SU-DHL-6 (cell line): ENCODE measurements around the gene NOS3.

Source experiments
- H2AFZ ChIP-seq: fragments of 200-600 bp; sonication (generic); 2 replicates; pipeline ENCODE4 v1.6.1; 2014; ENCODE audit warnings: low read depth, mild to moderate bottlenecking, moderate library complexity, mixed read lengths, antibody characterized with exemption, low read length; ENCODE audit not compliant: severe bottlenecking
- H3F3A ChIP-seq: fragments of 200-600 bp; shearing (Covaris generic); 2 replicates; pipeline ENCODE4 v1.6.0; 2016; ENCODE audit warnings: antibody characterized with exemption, mild to moderate bottlenecking; ENCODE audit not compliant: insufficient read depth
- H3K27ac ChIP-seq: fragments of 200-600 bp; sonication (generic); 2 replicates; pipeline ENCODE4 v1.5.1; 2016; ENCODE audit warnings: low read depth, mild to moderate bottlenecking, low read length, moderate library complexity, mixed read lengths
- H3K27me3 ChIP-seq: fragments of 200-600 bp; sonication (generic), shearing (Covaris generic); 2 replicates; pipeline ENCODE4 v1.6.0; 2014; ENCODE audit warnings: mild to moderate bottlenecking, low read length
- H3K36me3 ChIP-seq: fragments of 200-600 bp; sonication (generic); 2 replicates; pipeline ENCODE4 v1.6.1; 2014; ENCODE audit warnings: mild to moderate bottlenecking, low read length, mixed read lengths
- H3K4me2 ChIP-seq: fragments of 300-600, 200-600 bp; shearing (Covaris generic), sonication (generic); 2 replicates; pipeline ENCODE4 v1.6.0; 2014; ENCODE audit warnings: low read length, low read depth, mild to moderate bottlenecking; ENCODE audit not compliant: poor library complexity, severe bottlenecking
- H3K4me3 ChIP-seq: fragments of 200-600 bp; sonication (generic); 2 replicates; pipeline ENCODE4 v1.5.1; 2014; ENCODE audit warnings: antibody characterized with exemption, low read length, mild to moderate bottlenecking, mixed read lengths; ENCODE audit not compliant: insufficient read depth, poor library complexity, severe bottlenecking
- H3K79me2 ChIP-seq: fragments of 200-600 bp; sonication (generic); 2 replicates; pipeline ENCODE4 v1.6.1; 2014; ENCODE audit warnings: mild to moderate bottlenecking, low read length, moderate library complexity; ENCODE audit not compliant: insufficient read depth
- H3K9ac ChIP-seq: fragments of 200-600 bp; sonication (generic); 2 replicates; pipeline ENCODE4 v1.7.0; 2014; ENCODE audit warnings: mild to moderate bottlenecking, low read length
- H3K9me2 ChIP-seq: fragments of 200-600 bp; sonication (generic); replicated peaks from 2 replicates; pipeline ENCODE4 v1.6.1; 2014; ENCODE audit warnings: low read length; ENCODE audit not compliant: insufficient read depth
- H3K9me3 ChIP-seq: fragments of 200-600 bp; sonication (generic); 2 replicates; pipeline ENCODE4 v1.6.1; 2014; ENCODE audit warnings: low read length, mixed read lengths; ENCODE audit not compliant: insufficient read depth
- H4K20me1 ChIP-seq: fragments of 200-600 bp; sonication (generic); 2 replicates; pipeline ENCODE4 v1.6.1; 2014; ENCODE audit warnings: low read depth, mild to moderate bottlenecking, antibody characterized with exemption, low read length, moderate library complexity, mixed read lengths
- EZH2phosphoT487 ChIP-seq: fragments of 200-600 bp; sonication (generic), shearing (Covaris generic); conservative IDR thresholded peaks from 2 replicates; pipeline ENCODE4 v1.6.1; 2018; ENCODE audit warnings: mild to moderate bottlenecking, antibody characterized with exemption, low read length, moderate library complexity, mixed read lengths
- TF ChIP-seq, protein P1 (sequence below): fragments of 200-600 bp; sonication (generic); IDR thresholded peaks from one replicate; pipeline ENCODE4 v1.5.1; 2017; ENCODE audit warnings: antibody characterized with exemption, mild to moderate bottlenecking, low read length, moderate library complexity; ENCODE audit not compliant: insufficient read depth, poor library complexity, severe bottlenecking

The NOS3 gene

DNA sequence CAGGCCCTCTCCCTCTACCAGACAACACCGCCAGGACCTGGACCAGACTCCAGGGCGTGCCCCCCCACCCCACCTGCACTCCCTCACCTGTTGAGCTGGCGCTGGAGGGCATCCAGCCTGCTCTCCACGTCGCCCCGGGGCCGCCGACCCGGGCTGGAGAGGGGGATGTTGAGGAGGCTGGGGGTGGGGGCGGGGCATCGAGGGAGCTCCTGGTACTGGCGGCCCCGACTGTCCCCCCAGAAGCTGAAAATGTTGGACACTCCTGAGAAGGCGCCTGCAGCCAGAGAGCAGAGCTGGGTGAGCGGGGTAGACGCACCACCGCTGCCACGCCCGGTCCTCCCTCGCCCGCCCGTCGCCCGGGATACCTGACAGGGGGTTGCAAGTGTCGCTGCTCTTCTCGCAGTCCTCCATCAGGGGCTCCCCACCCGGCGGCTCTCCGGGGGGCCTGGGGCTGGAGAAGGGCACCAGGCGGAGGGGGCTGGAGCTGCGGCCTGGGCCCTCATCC is 43.5 kb upstream of the NOS3 start:
- no peak overlapping the region for H3K9ac ChIP-seq
- H3K4me2 ChIP-seq, result no peak overlapping the region
- no peaks in the 10 kb centered on the region for H3F3A ChIP-seq
- no peak overlapping the region for H3K27ac ChIP-seq
- no peaks in the 10 kb centered on the region for H3K9me2 ChIP-seq
- H3K36me3 ChIP-seq, result no peaks in the 10 kb centered on the region
- H3K9me3 ChIP-seq, result no peaks in the 10 kb centered on the region
- TF ChIP-seq EZH2phosphoT487, result no peak
- TF ChIP-seq, protein P1, sequence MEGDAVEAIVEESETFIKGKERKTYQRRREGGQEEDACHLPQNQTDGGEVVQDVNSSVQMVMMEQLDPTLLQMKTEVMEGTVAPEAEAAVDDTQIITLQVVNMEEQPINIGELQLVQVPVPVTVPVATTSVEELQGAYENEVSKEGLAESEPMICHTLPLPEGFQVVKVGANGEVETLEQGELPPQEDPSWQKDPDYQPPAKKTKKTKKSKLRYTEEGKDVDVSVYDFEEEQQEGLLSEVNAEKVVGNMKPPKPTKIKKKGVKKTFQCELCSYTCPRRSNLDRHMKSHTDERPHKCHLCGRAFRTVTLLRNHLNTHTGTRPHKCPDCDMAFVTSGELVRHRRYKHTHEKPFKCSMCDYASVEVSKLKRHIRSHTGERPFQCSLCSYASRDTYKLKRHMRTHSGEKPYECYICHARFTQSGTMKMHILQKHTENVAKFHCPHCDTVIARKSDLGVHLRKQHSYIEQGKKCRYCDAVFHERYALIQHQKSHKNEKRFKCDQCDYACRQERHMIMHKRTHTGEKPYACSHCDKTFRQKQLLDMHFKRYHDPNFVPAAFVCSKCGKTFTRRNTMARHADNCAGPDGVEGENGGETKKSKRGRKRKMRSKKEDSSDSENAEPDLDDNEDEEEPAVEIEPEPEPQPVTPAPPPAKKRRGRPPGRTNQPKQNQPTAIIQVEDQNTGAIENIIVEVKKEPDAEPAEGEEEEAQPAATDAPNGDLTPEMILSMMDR, result no peak
- no peaks in the 10 kb centered on the region for H3K27me3 ChIP-seq
- H3K4me3 ChIP-seq, result no peak overlapping the region
- no peak overlapping the region for H2AFZ ChIP-seq
- no peaks in the 10 kb centered on the region for H4K20me1 ChIP-seq
- H3K79me2 ChIP-seq, result no peaks in the 10 kb centered on the region

DNA sequence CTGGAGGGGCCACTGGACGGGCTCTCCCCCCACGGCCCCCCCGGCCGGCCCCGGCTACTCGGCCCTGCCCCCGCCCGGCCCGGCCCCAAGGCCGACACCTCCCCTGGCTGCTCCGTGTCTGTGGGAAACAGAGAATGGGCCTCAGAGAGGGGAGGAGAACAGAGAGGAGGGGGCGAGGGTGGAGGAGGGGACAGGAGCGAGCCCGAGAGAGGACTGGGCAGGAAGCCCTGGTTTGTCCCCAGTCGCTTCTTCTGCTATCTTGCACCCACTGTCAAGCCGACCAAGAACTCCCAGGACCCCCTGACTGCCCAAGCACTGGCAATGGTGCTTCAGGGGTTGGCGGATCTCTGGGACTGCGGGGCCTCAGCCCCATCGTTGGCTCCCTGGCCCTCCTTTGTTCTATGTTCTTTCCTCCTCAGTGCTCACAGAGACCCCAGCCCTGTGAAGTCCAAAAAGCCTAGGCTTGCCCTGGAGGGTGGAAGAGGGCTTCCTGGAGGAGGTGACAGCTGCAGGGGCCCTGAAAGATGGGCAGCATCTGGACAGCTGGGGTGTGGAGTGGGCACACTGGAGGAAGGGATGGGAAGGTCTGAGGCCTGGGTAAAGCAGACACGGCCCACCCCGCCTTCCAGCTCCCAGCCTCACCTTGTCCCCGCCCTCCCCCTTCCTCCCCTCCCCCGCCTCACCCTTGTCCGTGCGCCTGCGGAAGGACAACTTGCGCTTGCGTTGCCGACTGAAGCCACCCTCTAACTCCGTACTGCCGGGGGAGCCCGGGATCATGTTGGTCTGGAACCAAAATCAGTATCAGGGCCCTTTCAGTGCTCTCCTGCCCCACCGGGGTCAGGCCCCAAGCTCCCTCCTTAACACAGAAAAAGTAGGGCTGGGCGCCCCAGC is 42.8 kb upstream of the NOS3 start:
- no peaks in the 10 kb centered on the region for H3K9me3 ChIP-seq
- no peaks in the 10 kb centered on the region for H3F3A ChIP-seq
- H3K4me3 ChIP-seq, result no peak overlapping the region
- no peak overlapping the region for H3K27ac ChIP-seq
- H4K20me1 ChIP-seq, result no peaks in the 10 kb centered on the region
- no peak overlapping the region for H3K4me2 ChIP-seq
- no peak overlapping the region for H2AFZ ChIP-seq
- TF ChIP-seq EZH2phosphoT487, result no peak
- TF ChIP-seq, protein P1, result no peak
- no peak overlapping the region for H3K9ac ChIP-seq
- no peaks in the 10 kb centered on the region for H3K27me3 ChIP-seq
- no peaks in the 10 kb centered on the region for H3K36me3 ChIP-seq
- no peaks in the 10 kb centered on the region for H3K9me2 ChIP-seq
- H3K79me2 ChIP-seq, result no peaks in the 10 kb centered on the region

DNA sequence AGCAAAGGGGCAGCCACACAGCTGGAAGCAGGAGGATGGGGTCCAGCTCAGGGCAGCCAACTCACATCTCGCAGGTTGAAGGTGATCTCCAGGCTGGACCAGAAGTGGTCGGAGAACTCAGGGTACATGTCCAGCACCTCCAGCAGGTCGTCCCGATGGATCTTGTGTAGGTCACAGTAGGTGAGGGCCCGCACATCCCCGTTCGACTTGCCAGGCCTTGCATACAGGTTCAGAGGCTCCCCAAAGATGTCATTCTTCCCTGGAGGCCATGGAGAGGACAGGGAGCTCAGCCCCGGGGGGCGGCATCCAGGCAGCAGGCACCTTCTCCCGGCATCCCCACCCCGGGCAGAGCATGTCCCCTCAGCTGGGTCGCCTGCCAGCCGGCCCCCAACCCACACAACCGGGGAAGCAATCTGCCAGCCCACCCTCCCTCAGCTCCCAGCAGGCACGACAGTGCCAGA is 42.0 kb upstream of the NOS3 start:
- Histone ChIP-seq H3K36me3 (no peaks in the 10 kb centered on the region), H3K4me3 (no peak overlapping the region), H3K27ac (no peak overlapping the region), H3F3A (no peaks in the 10 kb centered on the region), H3K4me2 (no peak overlapping the region), H3K9me3 (no peaks in the 10 kb centered on the region), H4K20me1 (no peaks in the 10 kb centered on the region), H2AFZ (no peak overlapping the region), H3K9me2 (no peaks in the 10 kb centered on the region), H3K27me3 (no peaks in the 10 kb centered on the region), H3K79me2 (no peaks in the 10 kb centered on the region), H3K9ac (no peak overlapping the region)
- TF ChIP-seq EZH2phosphoT487, result no peak
- TF ChIP-seq, protein P1, result no peak
